Calu3 (cell line): Measurements from ENCODE around the gene TGFBR3. TPM values are rescaled to one million over a fixed set of nuclear protein-coding genes. Genes with fewer than 3 reads are reported as not detected.

Source experiments
- BruUV-seq: library from RNA; stranded (reverse); fragments of 400-500 nt; replicated peaks from 2 replicates; lab custom pipeline; 2021; lab: Mats Ljungman, UMichigan
- CTCF ChIA-PET: fragments of 300-600 bp; sonication (Branson Sonifier 250); formaldehyde crosslinking; loops from one replicate; lab custom pipeline; 2022; ENCODE audit warnings: antibody characterized with exemption; lab: Charles Lee
- DNase-seq: peaks from one replicate; pipeline ENCODE4 v3.0.0; 2022
- H3K27ac Mint-ChIP-seq: one replicate; pipeline ENCODE4 v1.8.0; 2022; ENCODE audit warnings: mixed read lengths; ENCODE audit not compliant: unreplicated experiment
- H3K27me3 Mint-ChIP-seq: one replicate; pipeline ENCODE4 v1.8.0; 2022; ENCODE audit warnings: mixed read lengths; ENCODE audit not compliant: unreplicated experiment
- H3K36me3 Mint-ChIP-seq: one replicate; pipeline ENCODE4 v1.8.0; 2022; ENCODE audit warnings: mild to moderate bottlenecking, moderate library complexity, mixed read lengths; ENCODE audit not compliant: insufficient read depth, unreplicated experiment
- H3K4me1 Mint-ChIP-seq: one replicate; pipeline ENCODE4 v1.8.0; 2022; ENCODE audit warnings: mild to moderate bottlenecking, low read depth, mixed read lengths; ENCODE audit not compliant: unreplicated experiment
- H3K4me3 Mint-ChIP-seq: one replicate; pipeline ENCODE4 v1.8.0; 2022; ENCODE audit warnings: mild to moderate bottlenecking, low read depth, moderate library complexity, mixed read lengths; ENCODE audit not compliant: unreplicated experiment
- H3K9me3 Mint-ChIP-seq: one replicate; pipeline ENCODE4 v1.8.0; 2022; ENCODE audit warnings: low read depth, mixed read lengths; ENCODE audit not compliant: unreplicated experiment
- CTCF ChIP-seq: fragments of 200-600 bp; IDR thresholded peaks from one replicate; pipeline ENCODE4 v1.8.0; 2022; ENCODE audit warnings: antibody characterized with exemption; ENCODE audit not compliant: unreplicated experiment
- intact Hi-C: fragments of 100-400 bp; cut with micrococcal nuclease; formaldehyde crosslinking; loops from one replicate; pipeline ENCODE4 v1.10.0; 2022; ENCODE audit not compliant: unreplicated experiment
- total RNA-seq: library from RNA; stranded (reverse); gene quantifications from 2 replicates; pipeline ENCODE4 v1.2.3, GENCODE V29; 2022

Gene TGFBR3
- total RNA-seq, 1 experiment from 2014 or later: 10.8 TPM

- Mint-ChIP-seq H3K4me1 (peaks cover 45% of the 10 kb centered on the region), H3K9me3 (peaks cover 5% of the 10 kb centered on the region), H3K36me3 (no peaks in the 10 kb centered on the region), H3K27ac (no peak overlapping the region), H3K4me3 (no peak overlapping the region), H3K27me3 (no peaks in the 10 kb centered on the region)
- CTCF ChIA-PET: no interaction called here
- DNase-seq: no peak
- intact Hi-C loops: no loop called here
- no peak for TF ChIP-seq CTCF
- BruUV-seq: no TSS peak
Measured at GRCh38 chr1:91768786-91769725, 116.9 kb downstream of the TGFBR3 start.

GRCh38 chr1:91768120-91768519 is 117.8 kb downstream of the TGFBR3 start:
- CTCF ChIA-PET: interaction anchor here (0.7 kb wide), 1 partner anchor 245 kb away, joined by 4 read pairs; no protein-coding TSS in a partner anchor
- peaks cover 45% of the 10 kb centered on the region for H3K4me1 Mint-ChIP-seq
- no peak overlapping the region for H3K4me3 Mint-ChIP-seq
- H3K27ac Mint-ChIP-seq: no peak overlapping the region
- intact Hi-C loops: no loop called here
- BruUV-seq: no TSS peak
- H3K27me3 Mint-ChIP-seq: no peaks in the 10 kb centered on the region
- H3K9me3 Mint-ChIP-seq: peaks cover 5% of the 10 kb centered on the region
- TF ChIP-seq CTCF: no peak
- DNase-seq: no peak
- no peaks in the 10 kb centered on the region for H3K36me3 Mint-ChIP-seq

GRCh38 chr1:91766883-91767282 is 119.1 kb downstream of the TGFBR3 start:
- intact Hi-C loops: loop anchor here (2.0 kb wide), 1 partner anchor 34 kb away; no protein-coding TSS in a partner anchor

More at GRCh38 chr1:91766883-91767282, 119.1 kb downstream of the TGFBR3 start:
- CTCF ChIA-PET: interaction anchor here (1.6 kb wide), 1 partner anchor 17 kb away, joined by 3 read pairs; no protein-coding TSS in a partner anchor
- BruUV-seq: no TSS peak
- no peak for TF ChIP-seq CTCF
- peaks cover 56% of the 10 kb centered on the region for H3K4me1 Mint-ChIP-seq
- H3K27me3 Mint-ChIP-seq: no peaks in the 10 kb centered on the region
- H3K36me3 Mint-ChIP-seq: no peaks in the 10 kb centered on the region
- peak overlapping the region; percentile 65 for H3K27ac Mint-ChIP-seq
- peak; percentile 10 for DNase-seq
- H3K9me3 Mint-ChIP-seq: peaks cover 5% of the 10 kb centered on the region
- H3K4me3 Mint-ChIP-seq: peak overlapping the region; percentile 49
